GM12878 (cell line): Measurements from ENCODE around the gene SH3GL2. TPM values are rescaled to one million over a fixed set of nuclear protein-coding genes. Genes with fewer than 3 reads are reported as not detected.

Source experiments
- ATAC-seq: fragments of 200-7000 bp; cut with Tn5 transposase; 3 replicates; pipeline ENCODE4 v1.9.1; 2020; ENCODE audit warnings: mild to moderate bottlenecking, moderate library complexity
- BruUV-seq: library from RNA; stranded (reverse); fragments of 400-500 nt; replicated peaks from 2 replicates; lab custom pipeline; 2021; lab: Mats Ljungman, UMichigan
- CTCF ChIA-PET: fragments of 300-600 bp; sonication (Branson Sonifier 250); formaldehyde crosslinking; extraction: SDS; loops from one replicate; lab custom pipeline; 2021; ENCODE audit warnings: inconsistent platforms; lab: Yijun Ruan, JAX
- POLR2A ChIA-PET: fragments of 350-600 bp; formaldehyde crosslinking; extraction: SDS; loops from one replicate; lab custom pipeline; 2021; ENCODE audit warnings: inconsistent platforms; lab: Charles Lee
- RAD21 ChIA-PET: fragments of 300-600 bp; sonication (Branson Sonifier 250); formaldehyde crosslinking; loops from one replicate; lab custom pipeline; 2023; ENCODE audit warnings: antibody characterized with exemption; ENCODE audit not compliant: unreplicated experiment; lab: Charles Lee
- SMC1A ChIA-PET: fragments of 300-600 bp; sonication (Branson Sonifier 250); formaldehyde crosslinking; loops from one replicate; lab custom pipeline; 2023; ENCODE audit not compliant: unreplicated experiment, uncharacterized antibody; lab: Charles Lee
- DNase-seq: peaks from one replicate; pipeline ENCODE4 v3.0.0-alpha.2; 2011; ENCODE audit warnings: low read depth, low spot score
- FAIRE-seq: peaks from 3 replicates; lab custom pipeline; 2011; peaks lifted over from hg19 to GRCh38; lab: Jason Lieb, UNC
- H2AFZ ChIP-seq: 2 replicates; pipeline ENCODE4 v1.6.0; 2011; ENCODE audit warnings: low read depth, low read length, control low read depth; ENCODE audit not compliant: control insufficient read depth
- H3K27ac ChIP-seq: 2 replicates; pipeline ENCODE4 v1.5.1; 2011; ENCODE audit warnings: control low read depth; ENCODE audit not compliant: control insufficient read depth, insufficient read depth
- H3K27me3 ChIP-seq, 2 experiments: replicated peaks in 1 of 2; 2 replicates each; pipeline versions ENCODE4 v1.6.0 to v1.6.1; 2011; ENCODE audit warnings: low read length in 1 of 2; ENCODE audit not compliant: control insufficient read depth in 2 of 2, insufficient read depth in 2 of 2
- H3K36me3 ChIP-seq, 2 experiments: 2 replicates each; pipeline ENCODE4 v1.5.1; 2011; ENCODE audit warnings: low read length in 1 of 2; ENCODE audit not compliant: control insufficient read depth in 2 of 2, insufficient read depth in 2 of 2
- H3K4me1 ChIP-seq: 2 replicates; pipeline ENCODE4 v1.6.1; 2011; ENCODE audit warnings: mild to moderate bottlenecking, low read length, moderate library complexity, mixed read lengths; ENCODE audit not compliant: control insufficient read depth, insufficient read depth
- H3K4me2 ChIP-seq: 2 replicates; pipeline ENCODE4 v1.6.0; 2011; ENCODE audit warnings: control low read depth; ENCODE audit not compliant: control insufficient read depth, insufficient read depth
- H3K4me3 ChIP-seq: fragments of 200-600 bp; sonication (generic); 2 replicates; pipeline ENCODE4 v1.5.1; 2016
- H3K79me2 ChIP-seq: 2 replicates; pipeline ENCODE4 v1.6.0; 2011; ENCODE audit warnings: low read length; ENCODE audit not compliant: control insufficient read depth, insufficient read depth
- H3K9ac ChIP-seq: 2 replicates; pipeline ENCODE4 v1.8.0; 2011; ENCODE audit warnings: low read length, control low read depth, mixed read lengths; ENCODE audit not compliant: control insufficient read depth, insufficient read depth
- H3K9me3 ChIP-seq: replicated peaks from 3 replicates; pipeline ENCODE4 v1.5.1; 2011; ENCODE audit warnings: mild to moderate bottlenecking, low read length; ENCODE audit not compliant: control insufficient read depth, insufficient read depth
- H4K20me1 ChIP-seq: 2 replicates; pipeline ENCODE4 v1.6.0; 2011; ENCODE audit not compliant: control insufficient read depth, insufficient read depth
- MTA2 ChIP-seq: fragments of 450-650 bp; IDR thresholded peaks from 2 replicates; pipeline ENCODE4 v1.6.1; 2016; ENCODE audit warnings: low read depth, mild to moderate bottlenecking, moderate library complexity
- NFYB ChIP-seq: IDR thresholded peaks from 2 replicates; pipeline ENCODE4 v1.6.1; 2011; ENCODE audit warnings: low read depth, mild to moderate bottlenecking, low read length, improper control_type of control experiment, moderate library complexity; ENCODE audit not compliant: insufficient read depth
- YBX1 ChIP-seq: fragments of 450-650 bp; IDR thresholded peaks from 2 replicates; pipeline ENCODE4 v1.6.1; 2016; ENCODE audit warnings: antibody characterized with exemption
- YY1 ChIP-seq: IDR thresholded peaks from 2 replicates; pipeline ENCODE4 v1.6.1; 2011; ENCODE audit warnings: low read depth, mild to moderate bottlenecking, low read length
- ZBTB33 ChIP-seq: fragments of 450-650 bp; IDR thresholded peaks from 2 replicates; pipeline ENCODE4 v1.6.1; 2017; ENCODE audit warnings: mild to moderate bottlenecking
- ZNF207 ChIP-seq: fragments of 450-650 bp; IDR thresholded peaks from 2 replicates; pipeline ENCODE4 v1.6.1; 2014; ENCODE audit warnings: antibody characterized with exemption, mild to moderate bottlenecking, borderline replicate concordance
- in situ Hi-C: fragments of 300-500 bp; cut with MboI; formaldehyde crosslinking; loops from 9 replicates; pipeline ENCODE4 v1.14.3; 2018; ENCODE audit warnings: mixed read lengths
- intact Hi-C: fragments of 100-400 bp; cut with micrococcal nuclease; formaldehyde crosslinking; loops from one replicate; pipeline ENCODE4 v1.14.2; 2022; ENCODE audit not compliant: unreplicated experiment
- polyA plus RNA-seq, 11 experiments: library from polyadenylated mRNA; depleted of rRNA in 4 of 11; unstranded in 6 of 11; stranded (reverse) in 5 of 11; fragments of >200 nt; fragmentation: Nextera tagmentation in 4 of 11; fragmentation: Illumina TruSeq in 1 of 11; extraction: Ambion mirVana in 4 of 11; extraction: Trizol in 1 of 11; gene quantifications; 1 replicate in 1 of 11; 2 replicates in 10 of 11; pipeline versions ENCODE4 v1.2.1 to v1.2.3, GENCODE V29; 2011 to 2016; ENCODE audit warnings: inconsistent platforms in 2 of 11, missing spikeins in 2 of 11, low read depth in 1 of 11
- total RNA-seq, 4 experiments: library from RNA; depleted of rRNA in 3 of 4; stranded (reverse); fragments of >200 nt in 3 of 4; fragmentation: Illumina TruSeq in 1 of 4; extraction: Trizol in 1 of 4; gene quantifications; 2 replicates each; pipeline versions ENCODE4 v1.2.1 to v1.2.3, GENCODE V29; 2013 to 2021
- TF ChIP-seq, protein P1 (sequence below): IDR thresholded peaks from 2 replicates; pipeline ENCODE4 v1.6.1; 2012; ENCODE audit warnings: low read length, inconsistent platforms
- TF ChIP-seq, protein P2 (sequence below): IDR thresholded peaks from 2 replicates; pipeline ENCODE4 v1.6.1; 2011; ENCODE audit warnings: borderline replicate concordance, low read depth, mild to moderate bottlenecking, moderate library complexity, low read length; ENCODE audit not compliant: insufficient read depth, poor library complexity, severe bottlenecking

Gene SH3GL2
- total and polyA plus RNA-seq, 10 of the 15 experiments (the other 5 are each of a cell fraction or from before 2014, with no cell fraction given) = not detected

- DNase-seq = no peak
- H3K4me3 ChIP-seq = no peak overlapping the region
- H3K79me2 ChIP-seq = no peaks in the 10 kb centered on the region
- no peak for FAIRE-seq
- no TSS peak for BruUV-seq
- no peak overlapping the region for H3K27ac ChIP-seq
- in situ Hi-C loops (no loop called here), intact Hi-C loops (no loop called here)
- POLR2A ChIA-PET = no interaction called here
- RAD21 ChIA-PET = no interaction called here
- no peaks in the 10 kb centered on the region for H3K9me3 ChIP-seq
- SMC1A ChIA-PET = no interaction called here
- no peak for ATAC-seq
- H3K4me1 ChIP-seq = no peaks in the 10 kb centered on the region
- no peaks in the 10 kb centered on the region for H4K20me1 ChIP-seq
- H2AFZ ChIP-seq = no peak overlapping the region
- CTCF ChIA-PET = no interaction called here
- no peak overlapping the region for H3K4me2 ChIP-seq
- H3K9ac ChIP-seq = no peak overlapping the region
- peaks cover 0 to 1% of the 10 kb centered on the region in 2 experiments; a peak in 1 of 4 replicates for H3K27me3 ChIP-seq
- no peaks in the 10 kb centered on the region for H3K36me3 ChIP-seq
- no peak for TF ChIP-seq ZNF207
- no peak for TF ChIP-seq YBX1
- TF ChIP-seq NFYB = no peak
- no peak for TF ChIP-seq YY1
- TF ChIP-seq, protein P1, sequence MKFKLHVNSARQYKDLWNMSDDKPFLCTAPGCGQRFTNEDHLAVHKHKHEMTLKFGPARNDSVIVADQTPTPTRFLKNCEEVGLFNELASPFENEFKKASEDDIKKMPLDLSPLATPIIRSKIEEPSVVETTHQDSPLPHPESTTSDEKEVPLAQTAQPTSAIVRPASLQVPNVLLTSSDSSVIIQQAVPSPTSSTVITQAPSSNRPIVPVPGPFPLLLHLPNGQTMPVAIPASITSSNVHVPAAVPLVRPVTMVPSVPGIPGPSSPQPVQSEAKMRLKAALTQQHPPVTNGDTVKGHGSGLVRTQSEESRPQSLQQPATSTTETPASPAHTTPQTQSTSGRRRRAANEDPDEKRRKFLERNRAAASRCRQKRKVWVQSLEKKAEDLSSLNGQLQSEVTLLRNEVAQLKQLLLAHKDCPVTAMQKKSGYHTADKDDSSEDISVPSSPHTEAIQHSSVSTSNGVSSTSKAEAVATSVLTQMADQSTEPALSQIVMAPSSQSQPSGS = no peak
- TF ChIP-seq, protein P2, sequence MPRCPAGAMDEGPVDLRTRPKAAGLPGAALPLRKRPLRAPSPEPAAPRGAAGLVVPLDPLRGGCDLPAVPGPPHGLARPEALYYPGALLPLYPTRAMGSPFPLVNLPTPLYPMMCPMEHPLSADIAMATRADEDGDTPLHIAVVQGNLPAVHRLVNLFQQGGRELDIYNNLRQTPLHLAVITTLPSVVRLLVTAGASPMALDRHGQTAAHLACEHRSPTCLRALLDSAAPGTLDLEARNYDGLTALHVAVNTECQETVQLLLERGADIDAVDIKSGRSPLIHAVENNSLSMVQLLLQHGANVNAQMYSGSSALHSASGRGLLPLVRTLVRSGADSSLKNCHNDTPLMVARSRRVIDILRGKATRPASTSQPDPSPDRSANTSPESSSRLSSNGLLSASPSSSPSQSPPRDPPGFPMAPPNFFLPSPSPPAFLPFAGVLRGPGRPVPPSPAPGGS = no peak
- no peak for TF ChIP-seq MTA2
- no peak for TF ChIP-seq ZBTB33
Measured at GRCh38 chr9:17829064-17829463, 250.2 kb downstream of the SH3GL2 start.
